SK-N-MC (cell line): ENCODE results near the gene SCAMP4.

Source experiments
- EZH2 ChIP-seq: fragments of 200-600 bp; sonication (generic); IDR thresholded peaks from one replicate; pipeline ENCODE4 v1.6.1; 2017; ENCODE audit warnings: antibody characterized with exemption
- POLR2AphosphoS5 ChIP-seq: IDR thresholded peaks from 2 replicates; pipeline ENCODE4 v1.6.1; 2012; ENCODE audit warnings: mild to moderate bottlenecking, low read depth, low read length, borderline replicate concordance

GRCh38 chr19:1914826-1915341, 9.7 kb downstream of the SCAMP4 start:
- TF ChIP-seq EZH2, result no peak
- TF ChIP-seq POLR2AphosphoS5, result no peak
